ENCODE measurements around the gene B4GALNT3. TPM values are rescaled to one million over a fixed set of nuclear protein-coding genes. Genes with fewer than 3 reads are reported as not detected.

The B4GALNT3 gene
- total and polyA plus RNA-seq, 4 donors = 1.7 to 36.1 (median 13.0) TPM

DNA sequence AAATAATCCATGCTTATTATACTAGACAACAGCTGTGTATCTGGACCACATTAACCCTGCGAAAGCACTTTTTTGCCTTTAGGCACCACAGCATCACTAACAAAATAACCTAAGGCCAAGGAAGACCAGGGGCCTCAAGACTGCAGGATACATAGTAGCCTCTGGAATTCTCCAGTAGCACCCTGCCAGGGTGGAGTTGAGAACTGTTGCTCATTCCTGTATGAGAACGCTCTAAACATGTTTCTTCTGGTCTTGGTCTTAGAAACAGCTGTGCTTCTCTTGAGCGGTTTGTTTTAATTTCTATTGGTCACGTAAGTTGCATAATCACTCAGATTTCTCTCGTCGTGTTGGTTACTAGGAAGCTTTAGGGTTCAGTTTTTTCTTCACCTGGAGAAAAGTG is 7.9 kb downstream of the B4GALNT3 start:
- H3K4me1 ChIP-seq (ENCODE audit: control insufficient read depth in 5 of 5, insufficient read depth in 5 of 5, low read length in 5 of 5) = peaks cover 0 to 10% (median 0%) of the 10 kb centered on the region in 5 donors
- no peaks in the 10 kb centered on the region for H3K36me3 ChIP-seq (ENCODE audit: control insufficient read depth in 4 of 4, insufficient read depth in 4 of 4, low read length in 4 of 4)
- no peak for DNase-seq
- H3K9ac ChIP-seq (ENCODE audit: insufficient read depth in 1 of 2, low read length in 2 of 2) = no peak overlapping the region
- 81 to 86% methylated on average over 6 of the region's 6 CpGs for WGBS, 2 donors
- peaks cover 0 to 13% (median 7%) of the 10 kb centered on the region in 3 donors for H3K27me3 ChIP-seq (ENCODE audit: control insufficient read depth in 3 of 3, insufficient read depth in 3 of 3, low read length in 2 of 3)
- H3K27ac ChIP-seq (ENCODE audit: low read depth in 1 of 2, low read length in 1 of 2) = peak overlapping the region in 1 of 2 donors; percentile 28
- TF ChIP-seq, protein P1, sequence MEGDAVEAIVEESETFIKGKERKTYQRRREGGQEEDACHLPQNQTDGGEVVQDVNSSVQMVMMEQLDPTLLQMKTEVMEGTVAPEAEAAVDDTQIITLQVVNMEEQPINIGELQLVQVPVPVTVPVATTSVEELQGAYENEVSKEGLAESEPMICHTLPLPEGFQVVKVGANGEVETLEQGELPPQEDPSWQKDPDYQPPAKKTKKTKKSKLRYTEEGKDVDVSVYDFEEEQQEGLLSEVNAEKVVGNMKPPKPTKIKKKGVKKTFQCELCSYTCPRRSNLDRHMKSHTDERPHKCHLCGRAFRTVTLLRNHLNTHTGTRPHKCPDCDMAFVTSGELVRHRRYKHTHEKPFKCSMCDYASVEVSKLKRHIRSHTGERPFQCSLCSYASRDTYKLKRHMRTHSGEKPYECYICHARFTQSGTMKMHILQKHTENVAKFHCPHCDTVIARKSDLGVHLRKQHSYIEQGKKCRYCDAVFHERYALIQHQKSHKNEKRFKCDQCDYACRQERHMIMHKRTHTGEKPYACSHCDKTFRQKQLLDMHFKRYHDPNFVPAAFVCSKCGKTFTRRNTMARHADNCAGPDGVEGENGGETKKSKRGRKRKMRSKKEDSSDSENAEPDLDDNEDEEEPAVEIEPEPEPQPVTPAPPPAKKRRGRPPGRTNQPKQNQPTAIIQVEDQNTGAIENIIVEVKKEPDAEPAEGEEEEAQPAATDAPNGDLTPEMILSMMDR (IDR thresholded peaks at IDR 0.05; ENCODE audit: control extremely low read depth, extremely low read depth) = no peak
- ATAC-seq (ENCODE audit: insufficient read depth, low FRiP score) = no peak
- H3K9me3 ChIP-seq (ENCODE audit: control insufficient read depth in 4 of 4, insufficient read depth in 3 of 4, low read length in 3 of 4) = no peaks in the 10 kb centered on the region
- no peak overlapping the region for H3K4me3 ChIP-seq

DNA sequence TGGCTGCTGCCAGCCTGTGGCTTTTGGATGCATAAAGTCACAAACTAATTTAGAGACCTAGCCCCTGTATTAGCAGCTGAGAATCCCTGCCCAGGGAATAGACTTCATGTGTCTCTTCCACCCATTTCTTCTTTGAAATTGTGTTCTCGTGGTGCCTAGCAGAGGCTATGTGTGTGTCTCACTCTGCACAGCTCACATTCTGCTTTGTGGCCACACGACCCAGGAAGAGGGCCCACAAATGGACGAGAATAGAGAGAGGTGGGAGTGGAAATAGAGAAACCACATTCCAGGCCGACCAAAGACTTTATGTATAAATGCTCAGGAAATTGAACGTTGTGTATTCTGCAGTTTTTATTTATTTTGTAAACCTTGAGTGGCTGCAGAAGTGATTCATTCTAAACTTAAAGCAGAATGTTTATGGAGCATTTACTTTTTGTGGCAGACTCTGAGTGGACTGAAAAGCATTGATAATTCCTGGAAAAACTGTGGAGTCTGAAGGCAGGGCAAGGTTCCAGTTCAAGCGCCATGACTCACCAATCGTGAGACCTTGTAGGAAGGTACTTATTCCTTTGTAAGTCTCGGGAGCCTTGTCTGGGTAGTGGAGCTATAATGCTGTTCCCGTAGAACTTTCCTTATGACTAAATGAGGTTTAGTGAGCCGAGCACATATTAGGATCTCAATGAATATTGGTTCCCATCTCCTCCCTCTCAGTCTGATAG is 9.1 kb downstream of the B4GALNT3 start:
- H3K9ac ChIP-seq (ENCODE audit: insufficient read depth in 1 of 2, low read length in 2 of 2) = no peak overlapping the region
- H3K27ac ChIP-seq (ENCODE audit: low read depth in 1 of 2, low read length in 1 of 2) = peak overlapping the region; percentile 26 to 78
- WGBS, 2 donors = 53 to 68% methylated on average over 10 of the region's 10 CpGs

GRCh38 chr12:470133-470532 is 10.4 kb downstream of the B4GALNT3 start:
- ATAC-seq (ENCODE audit: insufficient read depth, low FRiP score) = no peak
- no peak for DNase-seq
- peaks cover 0 to 9% (median 0%) of the 10 kb centered on the region in 5 donors for H3K4me1 ChIP-seq (ENCODE audit: control insufficient read depth in 5 of 5, insufficient read depth in 5 of 5, low read length in 5 of 5)
- TF ChIP-seq, protein P1 (IDR thresholded peaks at IDR 0.05; ENCODE audit: control extremely low read depth, extremely low read depth) = no peak
- no peak overlapping the region for H3K4me3 ChIP-seq
- no peaks in the 10 kb centered on the region for H3K9me3 ChIP-seq (ENCODE audit: control insufficient read depth in 4 of 4, insufficient read depth in 3 of 4, low read length in 3 of 4)
- H3K36me3 ChIP-seq (ENCODE audit: control insufficient read depth in 4 of 4, insufficient read depth in 4 of 4, low read length in 4 of 4) = no peaks in the 10 kb centered on the region
- H3K27me3 ChIP-seq (ENCODE audit: control insufficient read depth in 3 of 3, insufficient read depth in 3 of 3, low read length in 2 of 3) = no peaks in the 10 kb centered on the region
- H3K9ac ChIP-seq (ENCODE audit: insufficient read depth in 1 of 2, low read length in 2 of 2) = no peak overlapping the region
- H3K27ac ChIP-seq (ENCODE audit: low read depth in 1 of 2, low read length in 1 of 2) = peak overlapping the region in 1 of 2 donors; percentile 78
- 75 to 82% methylated on average over 11 of the region's 11 CpGs for whole genome bisulfite sequencing, 2 donors

More for the DNA sequence above, 9.1 kb downstream of the B4GALNT3 start:
- Histone ChIP-seq H3K36me3 (ENCODE audit: control insufficient read depth in 4 of 4, insufficient read depth in 4 of 4, low read length in 4 of 4) (no peaks in the 10 kb centered on the region), H3K4me1 (ENCODE audit: control insufficient read depth in 5 of 5, insufficient read depth in 5 of 5, low read length in 5 of 5) (peaks cover 0 to 9% (median 0%) of the 10 kb centered on the region in 5 donors), H3K27me3 (ENCODE audit: control insufficient read depth in 3 of 3, insufficient read depth in 3 of 3, low read length in 2 of 3) (peaks cover 0 to 2% (median 0%) of the 10 kb centered on the region in 3 donors), H3K4me3 (no peak overlapping the region), H3K9me3 (ENCODE audit: control insufficient read depth in 4 of 4, insufficient read depth in 3 of 4, low read length in 3 of 4) (no peaks in the 10 kb centered on the region)
- no peak for ATAC-seq (ENCODE audit: insufficient read depth, low FRiP score)
- TF ChIP-seq, protein P1 (IDR thresholded peaks at IDR 0.05; ENCODE audit: control extremely low read depth, extremely low read depth) = no peak
- DNase-seq = no peak

All from lung (tissue), 12 donors.